ENCODE data around the gene RGS10. TPM values are rescaled to one million over a fixed set of nuclear protein-coding genes. Genes with fewer than 3 reads are reported as not detected.
"Not testable (repeated sequence)": the region's sequence is repeated elsewhere in the genome, so short reads cannot be mapped to it uniquely, and the experiment has no call there.

RGS10 gene, protein sequence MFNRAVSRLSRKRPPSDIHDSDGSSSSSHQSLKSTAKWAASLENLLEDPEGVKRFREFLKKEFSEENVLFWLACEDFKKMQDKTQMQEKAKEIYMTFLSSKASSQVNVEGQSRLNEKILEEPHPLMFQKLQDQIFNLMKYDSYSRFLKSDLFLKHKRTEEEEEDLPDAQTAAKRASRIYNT
- 35.5 TPM for polyA plus RNA-seq (ENCODE audit: insufficient read length)

DNA sequence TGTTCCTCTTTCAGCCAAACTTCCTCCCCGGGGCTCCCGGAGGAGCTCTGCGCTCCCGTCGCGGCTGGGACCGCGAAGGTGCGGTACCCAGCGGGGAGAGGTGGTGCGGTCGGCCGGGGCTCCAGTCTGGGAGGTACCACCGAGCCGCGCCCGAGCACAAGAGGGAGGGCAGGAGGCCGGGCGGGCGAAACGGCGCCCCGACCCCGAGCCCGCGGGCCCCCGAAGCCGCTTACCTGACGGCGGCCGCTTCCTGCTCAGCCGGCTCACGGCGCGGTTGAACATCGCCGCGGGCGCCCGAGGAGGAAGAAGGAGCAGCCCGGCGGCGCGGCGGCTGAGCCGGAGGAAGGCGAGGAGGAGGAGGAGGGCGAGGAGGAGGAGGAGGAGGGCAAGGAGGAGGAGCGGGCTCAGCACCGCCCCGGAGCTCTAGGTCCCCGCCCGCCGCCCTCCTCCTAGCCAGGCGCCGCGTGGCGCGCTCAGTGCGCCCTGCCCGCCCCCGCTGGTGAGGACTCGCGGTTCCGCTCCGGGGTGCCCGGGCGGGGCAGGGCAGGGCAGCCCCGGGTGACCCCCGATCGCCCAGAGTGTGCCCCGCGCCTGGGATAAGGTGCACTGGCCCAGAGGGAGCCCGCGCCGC, at the start of gene RGS10:
TSS of gene RGS10 (minus strand) at position 363 of the 631 bp plus-strand sequence. CDS start at position 282, 81 bp downstream.
- DNase-seq: peak; percentile 88

DNA sequence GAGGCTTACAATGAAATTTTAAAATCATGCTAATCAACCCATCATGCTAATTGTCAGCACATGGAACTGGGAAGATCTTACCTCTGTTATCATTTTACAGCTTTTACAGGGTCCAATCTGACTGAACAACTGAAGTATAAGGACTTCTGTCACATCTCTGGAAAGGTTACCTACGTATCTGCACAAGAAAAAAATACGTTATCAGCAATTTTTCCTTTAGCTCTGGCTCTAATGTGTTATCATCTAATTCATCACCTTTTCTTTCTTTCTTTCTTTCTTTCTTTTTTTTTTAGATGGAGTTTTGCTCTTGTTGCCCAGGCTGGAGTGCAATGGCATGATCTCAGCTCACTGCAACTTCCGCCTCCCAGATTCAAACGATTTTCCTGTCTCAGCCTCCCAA, 45.6 kb upstream of the RGS10 start:
- DNase-seq: no peak

DNA sequence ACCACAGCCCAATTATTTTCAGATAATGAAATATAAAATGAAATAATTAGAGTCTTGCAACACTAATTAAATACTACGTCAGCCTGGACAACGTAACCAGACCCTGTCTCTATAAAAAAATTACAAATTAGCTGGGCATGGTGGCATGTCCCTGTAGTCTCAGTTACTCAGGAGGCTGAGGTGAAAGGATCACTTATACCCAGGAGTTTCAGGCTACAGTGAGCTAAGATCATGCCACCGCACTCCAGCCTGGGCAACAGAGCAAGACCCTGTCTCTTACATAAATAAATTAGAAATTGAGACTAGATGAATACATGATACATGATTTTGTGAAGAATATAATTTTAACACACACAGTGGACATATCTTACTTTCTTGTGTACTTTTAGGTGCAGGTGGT, 35.8 kb upstream of the RGS10 start:
- no peak for DNase-seq

DNA sequence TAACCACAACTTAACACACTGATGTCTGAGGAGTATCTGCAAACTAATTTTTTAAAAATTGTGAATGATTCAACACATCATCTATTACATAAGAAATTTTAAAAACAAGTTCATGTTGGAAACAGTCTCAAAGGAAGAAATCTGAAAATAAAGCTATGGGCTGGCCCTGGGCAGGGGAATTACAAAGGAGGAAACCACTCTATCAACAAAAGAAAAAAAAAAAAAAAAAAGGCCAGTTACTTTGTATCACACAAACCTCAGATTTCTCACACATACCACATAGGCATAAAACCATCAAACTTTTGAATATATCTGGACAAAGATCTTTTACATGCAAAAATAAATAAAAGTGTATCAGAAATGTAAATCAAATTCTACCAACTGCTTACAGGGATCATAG, 33.5 kb upstream of the RGS10 start:
- DNase-seq: no peak

DNA sequence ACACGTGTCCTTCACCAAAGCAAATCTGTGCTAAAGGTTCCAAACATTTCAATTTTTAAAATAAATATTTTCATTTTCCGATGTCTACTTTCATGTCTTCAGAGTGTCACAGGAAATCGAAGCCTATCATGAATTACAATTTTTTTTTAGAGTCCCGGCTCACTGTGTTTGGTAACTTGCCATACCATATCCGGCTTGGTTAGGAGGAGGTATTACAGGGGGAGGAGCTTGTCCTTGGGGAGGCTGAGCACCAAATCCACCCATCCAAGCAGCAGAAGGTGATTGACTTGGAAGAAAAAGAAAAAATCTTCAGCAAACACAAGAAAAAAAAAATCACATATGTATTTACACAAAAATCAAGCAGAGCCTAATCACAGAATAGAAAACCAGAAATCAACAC, 33.0 kb upstream of the RGS10 start:
- no peak for DNase-seq

DNA sequence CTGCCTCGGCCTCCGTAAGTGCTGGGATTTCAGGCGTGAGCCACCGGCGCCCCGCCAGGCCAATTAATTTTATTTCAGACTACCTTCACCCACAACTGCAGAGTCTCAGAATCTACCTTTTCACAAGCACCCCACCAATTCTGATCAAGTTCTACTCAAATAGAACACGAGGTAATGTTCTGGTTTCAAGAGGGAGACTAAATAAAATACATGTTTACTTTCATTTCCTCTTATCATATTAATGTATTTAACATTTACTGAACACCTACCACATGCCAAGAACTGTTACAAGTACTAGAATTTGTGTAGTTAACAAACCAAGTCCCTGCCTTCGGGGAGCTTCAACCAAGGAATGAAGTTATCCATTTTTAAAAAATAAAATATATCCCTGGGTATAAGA, 25.5 kb upstream of the RGS10 start:
- DNase-seq: no peak

DNA sequence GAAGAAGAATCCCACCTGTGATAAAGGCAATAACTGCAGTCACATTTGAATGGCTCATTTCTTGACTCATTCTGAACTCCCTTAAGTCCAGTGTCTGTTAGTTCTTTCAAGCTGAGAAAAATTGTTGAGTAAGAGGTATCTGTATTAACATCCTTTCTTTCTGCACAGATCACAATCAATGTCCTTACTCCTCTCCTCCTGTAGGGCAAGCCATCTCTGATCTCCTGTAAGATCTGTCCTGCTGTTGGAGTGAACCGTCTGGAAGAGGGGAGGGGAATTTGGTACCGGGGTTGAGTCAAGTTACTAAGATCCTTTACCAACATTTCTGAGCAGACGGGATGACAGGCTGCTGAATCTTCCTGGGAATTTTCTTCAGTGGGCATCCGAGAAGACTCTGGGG, 19.6 kb upstream of the RGS10 start:
- DNase-seq: no peak

DNA sequence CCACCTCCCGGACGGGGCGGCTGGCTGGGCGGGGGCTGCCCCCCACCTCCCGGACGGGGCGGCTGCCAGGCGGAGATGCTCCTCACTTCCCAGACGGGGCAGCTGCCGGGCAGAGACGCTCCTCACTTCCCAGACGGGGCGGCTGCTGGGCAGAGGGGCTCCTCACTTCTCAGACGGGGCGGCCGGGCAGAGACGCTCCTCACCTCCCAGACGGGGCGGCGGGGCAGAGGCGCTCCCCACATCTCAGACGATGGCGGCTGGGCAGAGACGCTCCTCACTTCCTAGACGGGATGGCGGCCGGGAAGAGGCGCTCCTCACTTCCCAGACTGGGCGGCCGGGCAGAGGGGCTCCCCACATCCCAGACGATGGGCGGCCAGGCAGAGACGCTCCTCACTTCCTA, 17.0 kb upstream of the RGS10 start:
- DNase-seq: not testable (repeated sequence)

DNA sequence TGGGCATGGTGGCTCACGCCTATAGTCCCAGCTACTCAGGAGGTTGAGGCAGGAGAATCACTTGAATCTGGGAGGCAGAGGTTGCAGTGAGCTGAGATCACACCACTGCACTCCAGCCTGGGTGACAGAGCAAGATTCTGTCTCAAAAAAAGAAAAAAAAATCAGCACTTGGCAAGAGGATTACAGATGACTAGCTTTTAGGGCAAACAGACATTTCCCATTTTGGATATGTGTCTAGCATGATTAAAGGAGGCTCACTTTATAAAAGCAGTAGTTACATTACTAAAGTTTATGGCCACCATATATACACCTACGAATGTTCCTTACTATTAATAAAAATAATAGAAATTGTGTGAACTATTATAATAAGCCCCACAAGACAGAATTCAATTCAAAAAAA, 13.6 kb upstream of the RGS10 start:
- not testable (repeated sequence) for DNase-seq

DNA sequence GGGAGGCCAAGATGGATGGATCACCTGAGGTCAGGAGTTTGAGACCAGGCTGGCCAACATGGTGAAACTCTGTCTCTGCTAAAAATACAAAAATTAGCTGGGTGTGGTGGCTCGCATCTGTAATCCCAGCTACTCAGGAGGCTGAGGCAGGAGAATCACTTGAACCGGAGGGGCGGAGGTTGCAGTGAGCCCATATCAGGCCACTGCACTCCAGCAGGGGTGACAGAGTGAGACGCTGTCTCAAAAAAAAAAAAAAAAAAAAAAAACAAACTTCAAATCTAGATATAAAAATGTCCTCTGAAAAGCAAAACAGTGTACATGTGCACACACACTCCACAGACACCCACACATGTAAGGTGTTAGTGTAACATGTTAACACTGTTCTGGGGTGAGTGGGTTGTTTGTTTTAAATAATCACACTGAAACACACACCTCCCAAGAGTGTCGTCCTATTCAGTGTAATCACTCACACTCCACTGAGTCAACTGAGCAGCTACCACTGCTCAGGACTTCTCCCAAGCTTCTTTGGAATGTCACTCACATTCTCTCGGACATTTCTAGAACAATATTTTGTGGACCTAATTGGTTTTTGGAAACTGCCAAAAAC, 12.8 kb upstream of the RGS10 start:
- no peak for DNase-seq

DNA sequence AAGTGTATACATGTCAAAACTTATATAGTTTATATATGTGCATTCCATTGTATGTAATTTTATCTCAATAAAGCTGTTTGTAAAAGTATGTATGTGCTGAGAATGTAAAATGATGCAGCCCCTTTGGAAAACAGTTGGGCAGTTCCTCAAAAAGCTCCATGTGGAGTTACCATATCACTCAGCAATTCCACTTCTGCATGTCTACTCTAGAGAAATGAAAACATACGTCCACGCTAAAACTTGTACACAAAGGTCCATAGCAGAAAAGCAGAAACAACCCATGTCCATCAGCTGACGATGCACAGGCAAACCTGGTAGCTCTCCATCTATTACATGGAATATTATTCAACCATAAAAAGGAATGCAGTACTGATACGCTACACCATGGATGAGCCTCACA, 8.3 kb upstream of the RGS10 start:
- DNase-seq: no peak

DNA sequence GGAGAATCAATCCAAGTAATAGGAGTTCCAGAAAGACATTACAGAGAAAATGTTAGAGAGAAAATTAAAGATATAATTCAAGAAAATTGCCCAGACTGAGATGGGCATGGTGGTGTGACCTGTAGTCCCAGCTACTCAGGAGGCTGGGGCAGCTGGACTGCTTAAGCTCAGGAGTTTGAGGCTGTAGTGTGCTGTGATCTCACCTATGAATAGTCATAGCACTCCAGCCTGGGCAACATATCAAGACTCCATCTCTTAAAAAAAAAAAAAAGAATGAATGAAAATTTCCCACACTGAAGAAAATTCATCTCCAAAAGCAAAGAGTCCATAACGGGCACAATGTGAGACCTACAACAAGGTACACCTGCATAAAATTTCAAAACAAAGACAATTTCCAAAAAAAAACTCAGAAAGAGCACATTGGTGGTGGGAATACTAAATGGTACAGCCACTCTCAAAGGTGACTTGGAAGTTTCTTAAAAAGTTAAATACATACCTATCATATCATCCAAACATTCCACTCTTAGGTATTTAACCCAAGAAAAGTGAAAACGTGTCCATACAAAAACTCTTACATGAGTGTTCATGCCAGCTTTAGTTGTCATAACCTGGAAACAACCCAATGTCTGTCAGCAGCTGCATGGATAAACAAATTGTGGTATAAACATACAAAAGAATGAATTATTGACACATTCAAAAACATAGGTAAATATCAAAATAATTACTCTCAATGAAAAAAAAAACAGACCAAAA, 6.9 kb upstream of the RGS10 start:
- no peak for DNase-seq

DNA sequence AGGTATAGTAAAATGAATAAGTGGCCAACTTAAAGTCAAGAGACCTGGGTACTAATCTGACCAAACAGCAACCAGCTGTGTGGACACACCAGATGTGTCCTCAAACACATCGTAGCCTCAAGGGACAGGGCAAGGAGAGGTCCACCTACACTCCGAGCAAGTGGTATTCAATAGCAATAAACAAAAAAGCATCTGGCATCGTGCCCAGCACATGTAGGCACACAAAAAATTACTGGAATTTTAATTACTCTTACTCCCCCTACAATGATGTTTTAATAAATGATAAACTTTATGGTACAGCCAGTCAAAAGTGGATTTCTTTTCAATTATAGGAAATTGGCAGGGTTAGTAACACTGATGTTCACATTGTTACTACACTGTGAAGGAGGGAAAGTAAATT, 3.5 kb upstream of the RGS10 start:
- no peak for DNase-seq

DNA sequence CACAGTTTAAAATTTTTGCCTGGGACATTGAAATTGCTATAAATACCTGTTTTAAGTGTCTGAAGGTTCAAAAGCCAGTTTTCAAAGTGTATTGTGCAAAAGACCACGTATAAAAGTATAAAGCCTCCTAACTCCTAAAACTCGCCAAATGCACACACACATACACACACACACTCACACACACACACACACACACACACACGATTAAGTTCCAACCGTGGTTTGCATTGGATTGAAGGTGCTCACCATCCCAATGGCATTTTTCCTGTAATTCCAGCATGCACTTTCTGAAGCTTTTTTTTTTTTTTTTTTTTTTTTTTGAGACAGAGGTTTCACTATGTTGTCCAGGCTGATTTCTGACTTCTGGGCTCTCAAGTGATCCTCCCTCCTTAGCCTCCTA, 2.8 kb upstream of the RGS10 start:
- no peak for DNase-seq

DNA sequence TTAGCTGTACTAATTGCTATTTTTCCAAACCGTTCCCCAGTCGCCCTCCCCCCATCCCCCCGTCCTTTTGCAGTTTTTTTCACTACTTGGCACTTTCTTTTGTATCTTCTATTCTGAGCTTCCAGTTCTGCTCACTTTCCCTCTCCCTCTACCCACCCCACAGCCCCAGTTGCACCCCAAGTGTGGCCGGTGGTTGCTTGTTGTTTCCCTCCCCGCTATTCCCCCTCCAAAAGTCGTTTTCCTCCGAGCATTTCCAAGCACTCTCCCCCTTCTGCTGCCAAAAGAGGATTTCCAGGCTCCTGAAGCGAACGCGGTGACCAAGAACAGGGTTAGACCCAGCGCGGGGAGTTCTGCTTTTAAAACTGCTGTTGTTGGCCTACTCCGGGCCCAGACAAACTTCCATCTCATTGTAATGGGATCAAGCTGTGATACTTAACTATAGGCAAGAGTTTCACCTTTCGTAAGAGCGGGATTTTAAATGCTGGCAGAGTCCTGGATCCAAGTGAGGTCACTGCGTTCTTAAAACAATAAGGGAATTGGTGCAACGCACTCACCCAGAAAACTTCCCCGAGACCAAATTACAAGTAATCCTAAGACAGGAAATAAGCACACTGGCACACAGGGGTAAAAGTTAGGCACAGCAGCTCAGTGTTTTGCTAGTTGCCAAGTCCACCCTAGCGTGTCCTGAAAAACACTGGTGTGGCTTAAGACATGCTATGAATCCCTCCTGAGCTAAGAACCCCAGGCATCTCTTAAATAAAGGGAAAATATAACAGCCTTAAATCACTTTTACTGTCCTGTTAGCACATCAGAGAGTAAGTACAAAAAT, 1.5 kb upstream of the RGS10 start:
- peak; percentile 61 for DNase-seq

DNA sequence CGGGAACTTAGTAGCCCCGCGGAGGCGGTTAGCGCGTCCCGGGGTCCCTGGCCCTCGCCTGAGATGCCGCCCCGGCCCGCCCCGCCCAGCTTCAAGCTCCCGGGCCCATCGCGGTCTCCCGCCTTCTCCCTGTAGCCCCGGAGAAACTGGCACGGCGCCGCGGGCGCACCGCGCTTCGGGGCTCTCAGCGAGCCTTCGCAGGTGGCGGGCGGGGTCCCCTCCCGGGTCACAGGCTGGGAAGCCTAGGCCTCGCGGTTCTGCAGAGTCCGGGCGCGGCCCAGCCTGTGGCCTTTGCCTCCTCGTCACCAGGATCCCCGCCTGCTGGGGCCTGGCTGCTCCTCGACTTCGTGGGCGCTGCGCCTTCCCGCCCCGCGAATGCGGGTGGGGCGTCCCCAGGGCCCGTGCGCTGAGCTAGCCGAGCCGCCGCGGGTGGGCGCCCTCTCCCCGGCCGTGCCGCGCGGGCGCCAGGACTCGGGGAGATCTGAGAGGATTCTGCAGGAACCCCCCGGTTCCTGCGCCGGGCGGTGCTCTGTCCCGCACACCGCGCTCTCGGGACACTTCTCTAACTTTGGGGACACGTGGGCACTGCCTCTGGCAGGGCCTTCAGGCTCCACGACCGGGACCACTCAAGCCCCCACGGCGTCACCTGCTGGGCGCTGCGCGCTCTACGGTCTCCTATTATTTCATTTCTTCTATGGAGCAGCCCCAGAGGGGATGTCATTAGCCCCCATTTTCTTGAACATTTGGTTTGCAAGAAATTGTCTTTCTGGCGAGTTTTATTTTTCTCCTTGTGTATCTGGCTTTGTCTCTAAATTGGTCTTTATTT, 682 bp upstream of the RGS10 start:
- DNase-seq: peak; percentile 76

DNA sequence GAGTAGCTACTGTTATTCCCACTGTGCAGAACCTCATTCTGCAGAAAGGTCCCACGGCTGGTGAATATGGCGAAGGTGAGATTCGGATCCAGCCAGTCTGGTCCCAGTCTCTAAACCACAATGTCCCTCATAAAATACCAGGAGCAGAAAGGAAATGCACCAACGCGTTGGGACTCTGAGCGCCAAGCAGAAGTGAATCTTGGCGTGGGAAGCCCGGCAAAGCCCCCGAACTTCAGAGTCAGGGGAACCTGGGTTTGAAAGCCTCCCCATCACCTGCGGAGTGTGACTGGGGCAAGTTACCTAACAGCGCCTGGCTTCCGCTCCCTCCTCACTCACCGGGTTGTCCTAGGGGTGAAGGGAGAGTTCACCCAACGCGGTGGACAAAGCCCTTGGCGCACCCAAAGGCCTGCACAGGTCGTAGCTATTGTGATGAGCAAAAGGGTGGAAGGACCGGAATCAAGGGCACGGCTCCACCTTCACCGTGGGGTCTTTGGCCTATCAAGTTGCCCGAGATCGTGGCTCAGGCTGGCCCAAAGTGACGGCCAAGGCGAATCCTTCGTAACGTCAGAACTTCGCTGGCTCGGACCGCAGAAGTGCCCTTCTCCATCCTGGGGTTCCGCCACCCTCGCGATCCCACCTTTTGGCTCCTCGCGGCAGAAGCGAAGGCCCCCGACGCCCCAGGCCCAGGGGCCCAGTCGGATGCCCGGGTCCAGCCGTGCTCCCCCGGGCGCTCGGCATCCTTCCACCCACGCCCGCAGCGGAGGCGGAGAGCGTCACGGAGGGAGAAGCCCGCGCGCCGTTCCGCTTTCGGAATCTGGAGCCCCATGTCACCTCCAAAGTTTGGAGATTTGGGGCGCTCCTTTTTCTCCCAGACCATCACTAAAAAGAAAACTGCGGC, 811 bp downstream of the RGS10 start:
- DNase-seq: peak; percentile 47

DNA sequence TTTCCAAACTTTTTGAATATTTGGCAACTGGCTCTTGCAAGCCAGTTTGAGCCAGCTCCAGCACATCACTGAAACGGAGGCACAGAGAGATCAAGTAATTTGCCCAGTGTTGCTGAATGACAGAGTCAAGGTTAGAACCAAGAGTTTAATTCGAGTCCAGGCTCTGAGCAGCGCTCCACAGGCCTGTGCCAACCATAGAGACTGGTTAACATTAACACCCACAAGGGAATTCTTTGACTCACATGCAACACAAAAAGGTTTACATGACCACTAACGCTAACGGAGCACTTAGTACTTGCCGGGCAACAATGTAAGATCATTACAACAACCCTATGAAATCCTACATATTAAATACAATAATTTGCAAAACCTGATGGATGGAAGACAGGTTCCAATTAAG, 1.5 kb downstream of the RGS10 start:
- DNase-seq: no peak

DNA sequence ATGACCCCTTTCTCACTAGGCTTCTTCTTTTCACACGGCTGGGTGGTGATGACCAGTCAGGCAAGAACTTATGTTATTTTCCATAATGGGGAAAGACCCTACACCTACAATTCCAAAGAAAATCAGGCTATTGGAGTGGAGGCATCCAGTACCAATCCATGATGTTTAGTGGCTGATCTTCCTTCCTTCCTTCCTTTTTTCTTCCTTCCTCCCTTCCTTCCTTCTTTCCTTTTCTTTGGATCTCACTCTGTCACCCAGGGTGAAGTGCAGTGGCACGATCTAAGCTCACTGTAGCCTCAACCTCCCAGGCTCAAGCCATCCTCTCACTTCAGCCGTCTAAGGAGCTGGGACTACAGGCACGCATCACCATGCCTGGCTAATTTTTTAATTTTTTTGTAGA, 2.5 kb downstream of the RGS10 start:
- no peak for DNase-seq

DNA sequence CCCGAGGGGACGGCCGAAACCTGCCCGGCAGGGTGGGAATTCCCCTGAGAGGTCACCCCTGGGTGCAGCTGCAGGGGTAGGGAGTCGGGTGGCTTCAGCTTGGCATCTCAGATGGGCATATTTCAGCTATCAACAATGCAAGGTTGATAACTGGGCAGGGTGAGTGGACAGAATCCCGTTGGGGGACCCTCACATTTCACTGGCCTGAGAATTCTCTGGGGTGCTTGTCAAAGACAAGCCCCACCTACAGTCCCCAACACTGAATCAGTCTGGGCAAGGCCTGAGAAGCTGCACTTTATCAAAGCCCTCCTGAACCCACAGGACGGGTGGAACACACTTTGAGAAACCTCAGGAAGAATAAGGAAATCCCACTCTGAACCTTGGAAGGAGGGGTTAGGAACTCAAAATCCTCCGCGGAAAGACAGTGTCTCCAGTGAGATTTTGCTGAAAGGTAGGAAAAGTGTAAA, 3.1 kb downstream of the RGS10 start:
- DNase-seq: no peak

Data from hindlimb muscle (tissue), 1 donor.